ENCODE measurements around the gene JMJD1C.

JMJD1C gene

DNA sequence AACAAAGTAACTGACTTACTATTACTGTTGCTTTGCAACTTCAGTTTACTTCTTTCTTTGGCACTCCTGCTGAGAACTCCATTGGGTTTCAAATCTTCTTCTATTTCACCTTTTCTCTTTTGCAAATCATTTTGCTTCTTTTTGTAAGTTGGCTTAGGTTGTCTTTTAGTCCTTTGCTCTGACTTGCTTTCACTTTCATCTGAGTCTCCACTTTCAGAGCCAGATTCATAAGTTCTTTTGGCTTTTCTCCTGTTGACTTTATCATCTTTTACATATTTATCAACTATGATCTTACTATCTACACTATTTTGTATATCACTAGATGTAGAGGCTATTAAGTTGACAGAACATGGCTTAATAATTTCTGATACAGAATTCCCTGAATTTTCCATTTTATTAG, 259.2 kb downstream of the JMJD1C start:
- Histone ChIP-seq H3K23ac (ENCODE audit: low read length in 2 of 2) (no peak overlapping the region), H3K79me1 (replicated peaks; ENCODE audit: low read length, poor library complexity, severe bottlenecking) (peaks cover 7% of the 10 kb centered on the region), H4K8ac (ENCODE audit: low read length) (no peak overlapping the region), H2BK12ac (ENCODE audit: low read length in 2 of 2) (no peak overlapping the region), H3K4me2 (ENCODE audit: low read length, poor library complexity, severe bottlenecking) (no peak overlapping the region), H4K91ac (ENCODE audit: low read length) (no peak overlapping the region), H3K27me3 (ENCODE audit: control insufficient read depth in 1 of 2, insufficient read depth in 1 of 2, low read length in 2 of 2) (no peaks in the 10 kb centered on the region), H3K4me3 (ENCODE audit: insufficient read depth in 1 of 2, low read depth in 1 of 2, low read length in 2 of 2) (peak overlapping the region in 1 of 2 experiments; percentile 42), H3K4me1 (ENCODE audit: control insufficient read depth, insufficient read depth, low read depth, low read length) (peaks cover 2% of the 10 kb centered on the region), H2BK15ac (ENCODE audit: low read depth, poor library complexity, severe bottlenecking) (no peak overlapping the region), H3K14ac (ENCODE audit: low read length in 2 of 2) (no peak overlapping the region), H3K9me3 (ENCODE audit: control insufficient read depth, low read length) (no peaks in the 10 kb centered on the region), H3K9ac (ENCODE audit: low read length) (peak overlapping the region; percentile 63), H2BK5ac (ENCODE audit: low read depth, low read length, poor library complexity, severe bottlenecking) (no peak overlapping the region), H3K18ac (ENCODE audit: low read depth in 1 of 2, low read length in 2 of 2) (no peak overlapping the region), H3K27ac (ENCODE audit: low read length, poor library complexity, severe bottlenecking) (no peak overlapping the region), H3K4ac (ENCODE audit: low read depth in 1 of 2, low read length in 2 of 2) (no peak overlapping the region), H3K36me3 (ENCODE audit: control insufficient read depth in 1 of 2, insufficient read depth in 2 of 2, low read depth in 1 of 2, low read length in 2 of 2) (peaks cover 7 to 58% of the 10 kb centered on the region in 2 experiments), H2AFZ (ENCODE audit: low read depth, low read length) (no peak overlapping the region), H2AK5ac (ENCODE audit: low read length, severe bottlenecking) (no peak overlapping the region), H2BK120ac (ENCODE audit: low read depth, low read length) (no peak overlapping the region)
- no peak for DNase-seq

DNA sequence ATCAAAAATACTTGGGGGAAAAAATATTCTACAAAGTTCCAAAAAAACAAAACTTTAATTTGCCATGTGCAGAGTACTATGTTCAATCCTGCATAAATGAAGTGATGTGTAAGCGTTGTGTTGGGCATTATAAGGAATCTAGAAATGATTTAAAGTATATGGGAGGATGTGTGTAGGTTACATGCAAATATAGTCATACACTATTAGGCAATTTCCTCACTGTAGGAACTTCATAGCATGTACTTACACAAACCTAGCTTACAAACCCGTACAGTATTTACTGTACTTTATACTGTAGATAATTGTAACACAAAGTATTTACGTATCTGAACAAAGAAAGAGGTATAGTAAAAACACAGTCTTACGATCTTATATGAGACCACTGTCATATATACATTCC, 260.4 kb downstream of the JMJD1C start:
- Histone ChIP-seq H2AK5ac (ENCODE audit: low read length, severe bottlenecking) (no peak overlapping the region), H3K4ac (ENCODE audit: low read depth in 1 of 2, low read length in 2 of 2) (no peak overlapping the region), H4K91ac (ENCODE audit: low read length) (no peak overlapping the region), H3K9ac (ENCODE audit: low read length) (no peak overlapping the region), H3K36me3 (ENCODE audit: control insufficient read depth in 1 of 2, insufficient read depth in 2 of 2, low read depth in 1 of 2, low read length in 2 of 2) (peaks cover 8 to 60% of the 10 kb centered on the region in 2 experiments), H3K4me1 (ENCODE audit: control insufficient read depth, insufficient read depth, low read depth, low read length) (peaks cover 2% of the 10 kb centered on the region), H3K18ac (ENCODE audit: low read depth in 1 of 2, low read length in 2 of 2) (no peak overlapping the region), H3K4me2 (ENCODE audit: low read length, poor library complexity, severe bottlenecking) (no peak overlapping the region), H3K9me3 (ENCODE audit: control insufficient read depth, low read length) (no peaks in the 10 kb centered on the region), H2BK5ac (ENCODE audit: low read depth, low read length, poor library complexity, severe bottlenecking) (no peak overlapping the region), H2BK12ac (ENCODE audit: low read length in 2 of 2) (no peak overlapping the region), H4K8ac (ENCODE audit: low read length) (no peak overlapping the region), H2BK120ac (ENCODE audit: low read depth, low read length) (no peak overlapping the region), H2BK15ac (ENCODE audit: low read depth, poor library complexity, severe bottlenecking) (no peak overlapping the region), H3K27ac (ENCODE audit: low read length, poor library complexity, severe bottlenecking) (no peak overlapping the region), H3K23ac (ENCODE audit: low read length in 2 of 2) (no peak overlapping the region), H3K4me3 (ENCODE audit: insufficient read depth in 1 of 2, low read depth in 1 of 2, low read length in 2 of 2) (no peak overlapping the region), H3K14ac (ENCODE audit: low read length in 2 of 2) (no peak overlapping the region), H3K79me1 (replicated peaks; ENCODE audit: low read length, poor library complexity, severe bottlenecking) (peaks cover 7% of the 10 kb centered on the region), H2AFZ (ENCODE audit: low read depth, low read length) (no peak overlapping the region), H3K27me3 (ENCODE audit: control insufficient read depth in 1 of 2, insufficient read depth in 1 of 2, low read length in 2 of 2) (no peaks in the 10 kb centered on the region)
- DNase-seq: no peak
- WGBS: 100% methylated on average over 2 of the region's 4 CpGs

DNA sequence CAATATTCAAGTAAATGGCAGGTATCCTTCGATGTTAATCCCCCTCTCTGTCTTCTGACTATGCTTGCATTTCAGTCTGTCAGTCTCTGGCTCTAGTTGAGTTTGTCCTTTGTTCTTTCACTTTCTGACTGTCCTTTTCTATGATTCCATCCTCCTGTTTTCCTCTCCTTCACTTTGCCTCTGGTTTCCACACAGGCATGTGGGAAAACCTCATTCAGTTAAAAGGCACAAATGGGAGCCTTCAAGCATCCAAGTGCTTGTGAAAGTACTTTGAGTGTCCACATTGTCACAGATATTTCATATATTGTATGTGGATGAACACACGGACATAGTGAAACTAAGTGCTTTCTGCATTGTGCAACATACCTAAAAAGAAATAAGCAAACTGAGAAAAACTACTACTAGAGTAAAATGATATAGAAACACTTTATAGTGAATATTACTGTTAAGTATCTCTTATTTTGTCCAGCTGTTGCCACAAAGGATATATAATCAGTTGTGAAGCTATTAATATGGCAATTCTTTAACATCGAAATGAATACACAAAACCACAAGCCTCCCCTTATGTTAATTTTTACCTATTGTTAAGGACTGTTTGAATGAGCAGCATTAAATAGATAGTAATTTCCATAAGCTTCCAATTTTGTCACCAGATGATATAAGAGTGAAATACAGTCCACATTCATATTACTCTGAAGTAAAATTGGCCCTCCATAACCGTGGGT, 260.9 kb downstream of the JMJD1C start:
- DNase-seq: peak; percentile 61
- H2BK12ac ChIP-seq (ENCODE audit: low read length in 2 of 2): no peak overlapping the region
- H2BK5ac ChIP-seq (ENCODE audit: low read depth, low read length, poor library complexity, severe bottlenecking): no peak overlapping the region
- no peak overlapping the region for H4K8ac ChIP-seq (ENCODE audit: low read length)
- H3K36me3 ChIP-seq (ENCODE audit: control insufficient read depth in 1 of 2, insufficient read depth in 2 of 2, low read depth in 1 of 2, low read length in 2 of 2): peaks cover 8 to 66% of the 10 kb centered on the region in 2 experiments
- H3K9me3 ChIP-seq (ENCODE audit: control insufficient read depth, low read length): no peaks in the 10 kb centered on the region
- H3K4me2 ChIP-seq (ENCODE audit: low read length, poor library complexity, severe bottlenecking): no peak overlapping the region
- no peak overlapping the region for H3K18ac ChIP-seq (ENCODE audit: low read depth in 1 of 2, low read length in 2 of 2)
- H3K14ac ChIP-seq (ENCODE audit: low read length in 2 of 2): no peak overlapping the region
- no peaks in the 10 kb centered on the region for H3K27me3 ChIP-seq (ENCODE audit: control insufficient read depth in 1 of 2, insufficient read depth in 1 of 2, low read length in 2 of 2)
- no peak overlapping the region for H3K23ac ChIP-seq (ENCODE audit: low read length in 2 of 2)
- no peak overlapping the region for H2AK5ac ChIP-seq (ENCODE audit: low read length, severe bottlenecking)
- H3K79me1 ChIP-seq (replicated peaks; ENCODE audit: low read length, poor library complexity, severe bottlenecking): peaks cover 7% of the 10 kb centered on the region
- H2AFZ ChIP-seq (ENCODE audit: low read depth, low read length): no peak overlapping the region
- no peak overlapping the region for H4K91ac ChIP-seq (ENCODE audit: low read length)
- peaks cover 2% of the 10 kb centered on the region for H3K4me1 ChIP-seq (ENCODE audit: control insufficient read depth, insufficient read depth, low read depth, low read length)
- WGBS: 90% methylated on average over 2 of the region's 4 CpGs
- H3K4ac ChIP-seq (ENCODE audit: low read depth in 1 of 2, low read length in 2 of 2): no peak overlapping the region
- peak overlapping the region in 1 of 2 experiments; percentile 33 for H3K4me3 ChIP-seq (ENCODE audit: insufficient read depth in 1 of 2, low read depth in 1 of 2, low read length in 2 of 2)
- peak overlapping the region; percentile 16 for H3K27ac ChIP-seq (ENCODE audit: low read length, poor library complexity, severe bottlenecking)
- peak overlapping the region; percentile 57 for H3K9ac ChIP-seq (ENCODE audit: low read length)
- no peak overlapping the region for H2BK15ac ChIP-seq (ENCODE audit: low read depth, poor library complexity, severe bottlenecking)
- H2BK120ac ChIP-seq (ENCODE audit: low read depth, low read length): no peak overlapping the region

DNA sequence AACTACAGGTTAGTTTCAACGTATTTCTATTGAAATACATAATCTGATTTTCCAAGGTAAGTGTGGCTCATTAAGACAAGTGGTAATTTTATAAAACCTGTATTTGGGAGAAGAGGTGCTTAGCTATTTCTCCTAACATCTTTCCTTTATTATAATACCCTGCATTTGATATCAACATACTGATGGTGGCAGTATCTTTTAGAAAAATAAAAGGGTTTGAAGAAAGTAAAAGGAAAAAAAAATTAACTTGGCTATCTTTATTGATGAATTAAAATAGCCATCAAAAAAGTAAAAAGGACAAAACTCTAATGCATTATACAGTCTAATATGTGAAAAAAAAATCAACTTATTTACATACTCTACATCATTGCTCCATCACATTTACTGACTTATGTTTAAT, 264.7 kb downstream of the JMJD1C start:
- Histone ChIP-seq H3K14ac (ENCODE audit: low read length in 2 of 2) (no peak overlapping the region), H3K23ac (ENCODE audit: low read length in 2 of 2) (no peak overlapping the region), H3K18ac (ENCODE audit: low read depth in 1 of 2, low read length in 2 of 2) (no peak overlapping the region), H2BK12ac (ENCODE audit: low read length in 2 of 2) (no peak overlapping the region), H2BK120ac (ENCODE audit: low read depth, low read length) (no peak overlapping the region), H3K9me3 (ENCODE audit: control insufficient read depth, low read length) (no peaks in the 10 kb centered on the region), H3K4ac (ENCODE audit: low read depth in 1 of 2, low read length in 2 of 2) (no peak overlapping the region), H3K27ac (ENCODE audit: low read length, poor library complexity, severe bottlenecking) (no peak overlapping the region), H3K9ac (ENCODE audit: low read length) (no peak overlapping the region), H2AK5ac (ENCODE audit: low read length, severe bottlenecking) (no peak overlapping the region), H4K91ac (ENCODE audit: low read length) (no peak overlapping the region), H2AFZ (ENCODE audit: low read depth, low read length) (no peak overlapping the region), H3K27me3 (ENCODE audit: control insufficient read depth in 1 of 2, insufficient read depth in 1 of 2, low read length in 2 of 2) (no peaks in the 10 kb centered on the region), H3K4me1 (ENCODE audit: control insufficient read depth, insufficient read depth, low read depth, low read length) (peaks cover 2% of the 10 kb centered on the region), H3K79me1 (replicated peaks; ENCODE audit: low read length, poor library complexity, severe bottlenecking) (peaks cover 11% of the 10 kb centered on the region), H4K8ac (ENCODE audit: low read length) (no peak overlapping the region), H2BK5ac (ENCODE audit: low read depth, low read length, poor library complexity, severe bottlenecking) (no peak overlapping the region), H3K4me2 (ENCODE audit: low read length, poor library complexity, severe bottlenecking) (no peak overlapping the region), H3K36me3 (ENCODE audit: control insufficient read depth in 1 of 2, insufficient read depth in 2 of 2, low read depth in 1 of 2, low read length in 2 of 2) (peaks cover 12 to 75% of the 10 kb centered on the region in 2 experiments), H2BK15ac (ENCODE audit: low read depth, poor library complexity, severe bottlenecking) (no peak overlapping the region), H3K4me3 (ENCODE audit: insufficient read depth in 1 of 2, low read depth in 1 of 2, low read length in 2 of 2) (no peak overlapping the region)
- DNase-seq: no peak
- no CpG with 5 or more reads among the region's 1 CpG for WGBS
